Stomach (tissue), 9 donors: ENCODE measurements around the gene BDKRB1. TPM values are rescaled to one million over a fixed set of nuclear protein-coding genes. Genes with fewer than 3 reads are reported as not detected.

Experiments
- DNase-seq, 2 donors: peaks; one replicate each; pipeline versions ENCODE4 v3.0.0 to v3.0.0-alpha.2; 2013 to 2019
- H3K27ac ChIP-seq, 5 donors: fragments of 200-600 bp in 4 of 5; sonication (generic) in 4 of 5; one replicate each; pipeline ENCODE4 v1.5.1; 2013 to 2019; ENCODE audit warnings: mild to moderate bottlenecking in 1 of 5, moderate library complexity in 1 of 5
- H3K27me3 ChIP-seq, 3 donors: fragments of 200-600 bp; sonication (generic); one replicate each; pipeline ENCODE4 v1.5.1; 2017 to 2019; ENCODE audit warnings: mixed run types in 1 of 3
- H3K36me3 ChIP-seq, 4 donors: fragments of 200-600 bp; sonication (generic); 1 replicate in 3 of 4; 2 replicates in 1 of 4; pipeline ENCODE4 v1.5.1; 2016 to 2019
- H3K4me1 ChIP-seq, 4 donors: fragments of 200-600 bp; sonication (generic); one replicate each; pipeline ENCODE4 v1.5.1; 2016 to 2019
- H3K4me3 ChIP-seq, 4 donors: fragments of 200-600 bp; sonication (generic) in 3 of 4; one replicate each; pipeline ENCODE4 v1.5.1; 2016 to 2019; ENCODE audit warnings: mild to moderate bottlenecking in 1 of 4
- H3K9me3 ChIP-seq, 4 donors: fragments of 200-600 bp; sonication (generic); one replicate each; pipeline ENCODE4 v1.5.1; 2016 to 2019
- CTCF ChIP-seq, 7 experiments: fragments of 450-650 bp in 4 of 7; fragments of 200-600 bp in 3 of 7; sonication (generic) in 3 of 7; IDR thresholded peaks; one replicate each; pipeline ENCODE4 v1.5.1; 2016 to 2019; ENCODE audit warnings: antibody characterized with exemption in 7 of 7, control low read depth in 2 of 7, mild to moderate bottlenecking in 1 of 7
- EP300 ChIP-seq: sonication (generic); formaldehyde crosslinking; IDR thresholded peaks from one replicate; pipeline ENCODE4 v1.6.1; 2017; ENCODE audit warnings: antibody characterized with exemption
- POLR2A ChIP-seq, 4 donors: fragments of 450-650 bp; IDR thresholded peaks; one replicate each; pipeline ENCODE4 v1.6.1; 2016; ENCODE audit warnings: antibody characterized with exemption in 4 of 4, control low read depth in 2 of 4, mild to moderate bottlenecking in 1 of 4, moderate library complexity in 1 of 4
- POLR2AphosphoS5 ChIP-seq, 3 donors: sonication (generic); formaldehyde crosslinking; IDR thresholded peaks; one replicate each; pipeline ENCODE4 v1.6.1; 2016; ENCODE audit warnings: antibody characterized with exemption in 3 of 3
- WGBS, 5 donors: extraction: QIAGEN DNeasy Blood & Tissue Kit in 3 of 5; methylation state at CpG; one replicate each; pipeline versions ENCODE4 v1.1.5 to v1.1.7; 2013 to 2018; 5-methylcytosine and 5-hydroxymethylcytosine counted together
- intact Hi-C: fragments of 100-400 bp; cut with DNase I; formaldehyde crosslinking; loops from one replicate; pipeline ENCODE4 v1.15.1; 2023; ENCODE audit warnings: low total_unique reads
- polyA plus RNA-seq, 3 donors: library from polyadenylated mRNA; stranded (reverse); fragments of 200-250 nt; gene quantifications; one replicate each; pipeline ENCODE4 v1.2.3, GENCODE V29; 2013
- total RNA-seq, 5 donors: library from RNA; depleted of rRNA; stranded (reverse); fragments of >200 nt; gene quantifications; one replicate each; pipeline versions ENCODE4 v1.1.0 to v1.2.3, GENCODE V29; 2014 to 2016
- donor health status: healthy with polysubstance abuse.
- donor health status: Bipolar disorder and iron deficiency.
- donor health status: healthy.

BDKRB1 gene
- total and polyA plus RNA-seq, 8 donors = 0.92 to 7.1 (median 4.2) TPM; not detected in 3

- DNase-seq = no peak
- Histone ChIP-seq H3K4me1 (peaks cover 0 to 13% (median 5%) of the 10 kb centered on the region in 4 donors), H3K9me3 (no peaks in the 10 kb centered on the region), H3K36me3 (peaks cover 19 to 83% (median 70%) of the 10 kb centered on the region in 4 donors), H3K4me3 (no peak overlapping the region), H3K27ac (no peak overlapping the region), H3K27me3 (no peaks in the 10 kb centered on the region)
- 79 to 94% (median 87%) methylated on average over 1 of the region's 1 CpG for WGBS, 5 donors
- intact Hi-C loops = no loop called here
- TF ChIP-seq POLR2AphosphoS5 (IDR thresholded peaks at IDR 0.05) = no peak
- TF ChIP-seq EP300 = no peak
- TF ChIP-seq POLR2A (IDR thresholded peaks at IDR 0.05) = no peak
- TF ChIP-seq CTCF (IDR thresholded peaks at IDR 0.05) = no peak
Measured at GRCh38 chr14:96287856-96288255, 31.8 kb downstream of the BDKRB1 start.

GRCh38 chr14:96294246-96294645 lies 38.2 kb downstream of the BDKRB1 start:
- Histone ChIP-seq H3K27me3 (no peaks in the 10 kb centered on the region), H3K36me3 (peaks cover 16 to 52% (median 40%) of the 10 kb centered on the region in 4 donors), H3K27ac (no peak overlapping the region), H3K4me3 (no peak overlapping the region), H3K4me1 (peaks cover 0 to 15% (median 4%) of the 10 kb centered on the region in 4 donors), H3K9me3 (no peaks in the 10 kb centered on the region)
- TF ChIP-seq POLR2AphosphoS5 (IDR thresholded peaks at IDR 0.05) (no peak), CTCF (IDR thresholded peaks at IDR 0.05) (no peak), POLR2A (IDR thresholded peaks at IDR 0.05) (no peak), EP300 (no peak)
- intact Hi-C loops = loop anchor here (5.0 kb wide), 1 partner anchor 133 kb away; no protein-coding TSS in a partner anchor
- 54 to 76% (median 65%) methylated on average over 7 of the region's 7 CpGs for WGBS, 5 donors
- DNase-seq = no peak

- peaks cover 11 to 55% (median 38%) of the 10 kb centered on the region in 4 donors for H3K36me3 ChIP-seq
- 92 to 97% (median 97%) methylated on average over 2 of the region's 2 CpGs for WGBS, 5 donors
- intact Hi-C loops = no loop called here
Measured at GRCh38 chr14:96297000-96297399, 41.0 kb downstream of the BDKRB1 start.

GRCh38 chr14:96297997-96298515 lies 42.0 kb downstream of the BDKRB1 start:
- DNase-seq = no peak
- Histone ChIP-seq H3K9me3 (no peaks in the 10 kb centered on the region), H3K36me3 (peaks cover 18 to 59% (median 47%) of the 10 kb centered on the region in 4 donors), H3K27ac (no peak overlapping the region), H3K4me3 (no peak overlapping the region), H3K4me1 (peaks cover 0 to 14% (median 4%) of the 10 kb centered on the region in 4 donors), H3K27me3 (no peaks in the 10 kb centered on the region)
- TF ChIP-seq POLR2A (IDR thresholded peaks at IDR 0.05) (no peak), EP300 (no peak), POLR2AphosphoS5 (IDR thresholded peaks at IDR 0.05) (no peak), CTCF (IDR thresholded peaks at IDR 0.05) (no peak)
- intact Hi-C loops = no loop called here
- WGBS, 5 donors = 82 to 94% (median 89%) methylated on average over 4 of the region's 4 CpGs

More at GRCh38 chr14:96297000-96297399, 41.0 kb downstream of the BDKRB1 start:
- no peaks in the 10 kb centered on the region for H3K27me3 ChIP-seq
- peak in 1 of 2 donors; percentile 25 for DNase-seq
- H3K4me1 ChIP-seq = peaks cover 0 to 15% (median 4%) of the 10 kb centered on the region in 4 donors
- H3K27ac ChIP-seq = no peak overlapping the region
- TF ChIP-seq EP300 (no peak), CTCF (IDR thresholded peaks at IDR 0.05) (peak in 3 of 7 experiments; percentile 22 to 64 (median 49))
- no peaks in the 10 kb centered on the region for H3K9me3 ChIP-seq
- no peak overlapping the region for H3K4me3 ChIP-seq
